ENCODE results near the gene CD34.

DNA sequence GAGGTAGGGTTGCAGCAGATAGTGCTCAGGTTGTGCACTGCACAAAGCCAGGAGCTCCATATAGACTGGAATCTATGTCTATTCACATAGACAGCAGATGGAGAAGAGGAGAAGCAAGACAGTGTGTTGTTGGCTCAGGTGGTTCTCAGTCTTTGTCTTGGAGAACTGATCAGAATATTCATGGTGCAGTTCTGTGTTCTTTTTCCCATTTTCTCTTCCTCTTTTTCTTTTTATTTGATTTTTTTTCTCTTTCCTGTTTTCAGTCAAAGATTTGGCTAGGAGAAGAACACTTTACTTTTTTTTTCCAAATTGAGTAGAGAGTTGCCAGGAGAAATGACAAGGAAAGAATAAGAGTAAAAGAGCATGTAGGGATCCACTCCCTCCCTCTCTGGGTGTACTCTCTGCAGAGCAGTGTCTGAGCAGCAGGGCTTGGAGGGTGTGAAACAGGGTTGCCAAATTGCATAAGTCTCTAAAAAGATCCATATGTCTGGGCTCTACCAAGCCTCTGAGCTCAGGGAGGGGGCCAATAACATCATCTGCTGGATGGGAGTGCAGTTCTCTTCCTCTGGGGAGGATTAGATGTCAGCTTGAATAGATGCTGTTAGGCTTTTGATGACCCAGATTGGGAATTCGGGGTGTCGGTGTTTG lies 8.7 kb upstream of the CD34 start:
- TF ChIP-seq, protein P1, sequence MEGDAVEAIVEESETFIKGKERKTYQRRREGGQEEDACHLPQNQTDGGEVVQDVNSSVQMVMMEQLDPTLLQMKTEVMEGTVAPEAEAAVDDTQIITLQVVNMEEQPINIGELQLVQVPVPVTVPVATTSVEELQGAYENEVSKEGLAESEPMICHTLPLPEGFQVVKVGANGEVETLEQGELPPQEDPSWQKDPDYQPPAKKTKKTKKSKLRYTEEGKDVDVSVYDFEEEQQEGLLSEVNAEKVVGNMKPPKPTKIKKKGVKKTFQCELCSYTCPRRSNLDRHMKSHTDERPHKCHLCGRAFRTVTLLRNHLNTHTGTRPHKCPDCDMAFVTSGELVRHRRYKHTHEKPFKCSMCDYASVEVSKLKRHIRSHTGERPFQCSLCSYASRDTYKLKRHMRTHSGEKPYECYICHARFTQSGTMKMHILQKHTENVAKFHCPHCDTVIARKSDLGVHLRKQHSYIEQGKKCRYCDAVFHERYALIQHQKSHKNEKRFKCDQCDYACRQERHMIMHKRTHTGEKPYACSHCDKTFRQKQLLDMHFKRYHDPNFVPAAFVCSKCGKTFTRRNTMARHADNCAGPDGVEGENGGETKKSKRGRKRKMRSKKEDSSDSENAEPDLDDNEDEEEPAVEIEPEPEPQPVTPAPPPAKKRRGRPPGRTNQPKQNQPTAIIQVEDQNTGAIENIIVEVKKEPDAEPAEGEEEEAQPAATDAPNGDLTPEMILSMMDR (IDR thresholded peaks at IDR 0.05; ENCODE audit: low read depth, low read length), result no peak
- TF ChIP-seq EZH2phosphoT487 (IDR thresholded peaks at IDR 0.05; ENCODE audit: low read depth), result no peak
